Measurements from ENCODE around the gene NHS.

NHS gene

DNA sequence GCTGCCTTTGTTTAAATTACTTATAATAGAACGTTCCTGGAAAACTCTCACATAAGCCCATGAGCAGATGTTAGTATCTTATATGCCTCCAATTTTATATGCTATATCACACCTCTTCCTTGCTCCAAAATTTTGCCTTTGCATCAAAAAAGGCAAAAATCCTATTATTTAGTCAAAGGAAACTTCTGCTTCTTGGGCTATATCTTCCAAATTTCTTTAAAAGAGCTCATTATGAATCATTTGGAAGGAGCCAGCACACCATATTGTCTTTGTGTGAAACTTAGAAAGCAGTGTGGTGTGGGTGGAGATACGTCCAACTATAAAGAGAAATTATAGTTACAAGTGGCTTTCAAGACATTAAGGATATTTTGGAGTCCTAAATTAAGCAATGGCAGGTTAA, 35.7 kb downstream of the NHS start:
- Histone ChIP-seq H3K36me3 (ENCODE audit: insufficient read depth) (no peaks in the 10 kb centered on the region), H3K27me3 (ENCODE audit: insufficient read depth, low read depth) (no peaks in the 10 kb centered on the region), H3K4me2 (no peak overlapping the region), H3K79me2 (ENCODE audit: insufficient read depth, low read depth) (no peaks in the 10 kb centered on the region), H4K20me1 (ENCODE audit: insufficient read depth) (no peaks in the 10 kb centered on the region), H3K9ac (no peak overlapping the region), H3K4me1 (ENCODE audit: low read depth, poor library complexity, severe bottlenecking) (peaks cover 34% of the 10 kb centered on the region), H2AFZ (ENCODE audit: low read depth) (no peak overlapping the region), H3K4me3 (IDR thresholded peaks at IDR 0.05; ENCODE audit: insufficient read depth, low read depth, low read length) (no peak overlapping the region), H3K27ac (no peak overlapping the region)
- TF ChIP-seq, protein P1, sequence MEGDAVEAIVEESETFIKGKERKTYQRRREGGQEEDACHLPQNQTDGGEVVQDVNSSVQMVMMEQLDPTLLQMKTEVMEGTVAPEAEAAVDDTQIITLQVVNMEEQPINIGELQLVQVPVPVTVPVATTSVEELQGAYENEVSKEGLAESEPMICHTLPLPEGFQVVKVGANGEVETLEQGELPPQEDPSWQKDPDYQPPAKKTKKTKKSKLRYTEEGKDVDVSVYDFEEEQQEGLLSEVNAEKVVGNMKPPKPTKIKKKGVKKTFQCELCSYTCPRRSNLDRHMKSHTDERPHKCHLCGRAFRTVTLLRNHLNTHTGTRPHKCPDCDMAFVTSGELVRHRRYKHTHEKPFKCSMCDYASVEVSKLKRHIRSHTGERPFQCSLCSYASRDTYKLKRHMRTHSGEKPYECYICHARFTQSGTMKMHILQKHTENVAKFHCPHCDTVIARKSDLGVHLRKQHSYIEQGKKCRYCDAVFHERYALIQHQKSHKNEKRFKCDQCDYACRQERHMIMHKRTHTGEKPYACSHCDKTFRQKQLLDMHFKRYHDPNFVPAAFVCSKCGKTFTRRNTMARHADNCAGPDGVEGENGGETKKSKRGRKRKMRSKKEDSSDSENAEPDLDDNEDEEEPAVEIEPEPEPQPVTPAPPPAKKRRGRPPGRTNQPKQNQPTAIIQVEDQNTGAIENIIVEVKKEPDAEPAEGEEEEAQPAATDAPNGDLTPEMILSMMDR (conservative IDR thresholded peaks at IDR 0.05; ENCODE audit: low read depth, low read length), result no peak

DNA sequence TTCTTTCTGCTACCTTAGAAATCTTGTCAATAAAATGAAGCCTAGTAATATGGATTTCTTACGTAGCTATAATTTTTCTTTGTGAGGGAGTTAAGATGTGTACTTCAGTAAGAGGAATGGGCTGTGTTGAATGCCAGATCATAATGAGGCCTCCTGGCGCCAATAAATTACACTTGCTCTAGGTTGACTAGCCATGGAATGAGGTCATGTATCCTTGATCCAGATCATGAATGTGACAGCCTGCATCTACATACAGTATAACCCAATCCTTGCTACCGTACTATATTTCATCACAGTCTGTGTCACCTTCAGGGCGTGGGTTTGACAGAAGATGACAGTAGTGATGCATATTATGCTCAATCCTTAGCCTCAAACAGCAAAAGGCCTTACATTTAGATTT, 36.2 kb downstream of the NHS start:
- H3K9ac ChIP-seq, result no peak overlapping the region
- H3K79me2 ChIP-seq (ENCODE audit: insufficient read depth, low read depth), result no peaks in the 10 kb centered on the region
- no peak overlapping the region for H2AFZ ChIP-seq (ENCODE audit: low read depth)
- TF ChIP-seq, protein P1 (conservative IDR thresholded peaks at IDR 0.05; ENCODE audit: low read depth, low read length), result no peak
- no peak overlapping the region for H3K4me2 ChIP-seq
- no peak overlapping the region for H3K27ac ChIP-seq
- H4K20me1 ChIP-seq (ENCODE audit: insufficient read depth), result no peaks in the 10 kb centered on the region
- no peaks in the 10 kb centered on the region for H3K27me3 ChIP-seq (ENCODE audit: insufficient read depth, low read depth)
- H3K4me1 ChIP-seq (ENCODE audit: low read depth, poor library complexity, severe bottlenecking), result peaks cover 35% of the 10 kb centered on the region
- no peaks in the 10 kb centered on the region for H3K36me3 ChIP-seq (ENCODE audit: insufficient read depth)
- no peak overlapping the region for H3K4me3 ChIP-seq (IDR thresholded peaks at IDR 0.05; ENCODE audit: insufficient read depth, low read depth, low read length)

DNA sequence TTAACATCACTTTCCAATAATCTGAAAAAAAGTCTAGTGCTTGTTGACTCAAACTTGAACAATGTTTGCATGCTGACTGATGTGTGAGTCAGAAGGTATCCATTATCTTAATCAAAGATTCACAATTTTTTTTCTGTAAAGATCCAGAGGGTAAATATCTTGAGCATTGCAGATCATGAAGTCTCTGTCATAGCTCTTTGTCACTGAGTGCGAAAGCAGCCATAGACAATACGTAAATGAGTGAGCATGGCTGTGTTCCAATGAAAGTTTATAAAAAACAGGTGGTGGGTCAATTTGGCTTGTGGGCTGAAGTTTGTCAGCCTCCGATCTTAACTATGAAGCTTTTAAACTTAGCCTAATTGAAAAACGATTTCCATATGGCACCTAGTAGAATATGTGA, 37.7 kb downstream of the NHS start:
- no peak overlapping the region for H3K27ac ChIP-seq
- no peak overlapping the region for H3K9ac ChIP-seq
- H3K4me1 ChIP-seq (ENCODE audit: low read depth, poor library complexity, severe bottlenecking), result peaks cover 50% of the 10 kb centered on the region
- no peak overlapping the region for H3K4me3 ChIP-seq (IDR thresholded peaks at IDR 0.05; ENCODE audit: insufficient read depth, low read depth, low read length)
- H2AFZ ChIP-seq (ENCODE audit: low read depth), result no peak overlapping the region
- peak overlapping the region; percentile 23 for H3K4me2 ChIP-seq
- no peaks in the 10 kb centered on the region for H3K36me3 ChIP-seq (ENCODE audit: insufficient read depth)
- H3K27me3 ChIP-seq (ENCODE audit: insufficient read depth, low read depth), result no peaks in the 10 kb centered on the region
- H4K20me1 ChIP-seq (ENCODE audit: insufficient read depth), result no peaks in the 10 kb centered on the region
- TF ChIP-seq, protein P1 (conservative IDR thresholded peaks at IDR 0.05; ENCODE audit: low read depth, low read length), result no peak
- H3K79me2 ChIP-seq (ENCODE audit: insufficient read depth, low read depth), result no peaks in the 10 kb centered on the region

DNA sequence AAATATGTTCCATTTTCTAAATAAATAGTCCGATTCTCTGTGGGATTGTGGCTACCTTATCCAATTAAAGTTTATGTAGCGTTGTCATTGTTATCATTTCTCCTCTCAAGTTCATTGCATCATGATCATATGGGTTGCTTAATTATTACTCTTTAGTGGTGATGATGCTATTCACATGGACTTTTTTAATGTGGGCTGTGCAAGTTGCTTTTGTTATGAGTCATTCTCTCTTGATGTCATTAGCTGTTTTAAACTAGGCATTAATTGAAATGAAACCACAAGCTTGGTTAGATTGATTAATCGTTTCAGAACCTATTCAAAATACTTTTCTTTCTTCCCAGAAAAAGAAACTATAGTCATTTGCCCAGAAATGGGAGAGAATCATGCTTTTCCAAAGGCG, 38.2 kb downstream of the NHS start:
- no peaks in the 10 kb centered on the region for H4K20me1 ChIP-seq (ENCODE audit: insufficient read depth)
- no peaks in the 10 kb centered on the region for H3K79me2 ChIP-seq (ENCODE audit: insufficient read depth, low read depth)
- H3K4me2 ChIP-seq, result peak overlapping the region; percentile 23
- H2AFZ ChIP-seq (ENCODE audit: low read depth), result no peak overlapping the region
- H3K4me1 ChIP-seq (ENCODE audit: low read depth, poor library complexity, severe bottlenecking), result peaks cover 53% of the 10 kb centered on the region
- H3K4me3 ChIP-seq (IDR thresholded peaks at IDR 0.05; ENCODE audit: insufficient read depth, low read depth, low read length), result no peak overlapping the region
- H3K9ac ChIP-seq, result no peak overlapping the region
- H3K27me3 ChIP-seq (ENCODE audit: insufficient read depth, low read depth), result no peaks in the 10 kb centered on the region
- H3K27ac ChIP-seq, result peak overlapping the region; percentile 15; the same call in 1 of the 2 replicates
- TF ChIP-seq, protein P1 (conservative IDR thresholded peaks at IDR 0.05; ENCODE audit: low read depth, low read length), result no peak
- H3K36me3 ChIP-seq (ENCODE audit: insufficient read depth), result no peaks in the 10 kb centered on the region
